Cerebellar nuclear complex (tissue), 1 donor: ENCODE results near the gene IGIP.

Experiments used
- DNase-seq, 2 experiments: peaks; one replicate each; lab custom pipeline; 2025; lab: John Stamatoyannopoulos, UW

Gene IGIP

DNA sequence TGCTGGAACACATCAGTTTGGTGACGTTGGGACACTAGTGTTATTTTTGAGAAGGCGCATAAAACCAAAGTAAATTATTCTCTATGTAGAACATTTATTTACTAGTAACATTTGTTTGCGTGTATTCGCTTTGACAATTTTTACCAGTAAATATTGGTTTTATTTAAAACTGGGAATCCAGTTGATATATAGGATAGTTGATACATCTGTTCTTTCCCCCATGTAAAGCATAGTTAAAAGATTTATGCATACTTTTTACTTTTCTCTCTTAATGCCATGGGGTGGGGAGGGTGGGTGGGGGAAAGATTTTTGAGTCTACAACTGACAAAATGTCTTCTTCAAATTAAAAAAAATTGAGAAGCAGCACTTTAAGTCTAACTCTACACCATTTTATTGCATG lies at the start of gene IGIP:
IGIP (plus strand) TSS at position 301 of the 400 bp plus-strand sequence. CDS start 2,540 bp downstream, outside the sequence.
- DNase-seq: no peak

- DNase-seq: no peak
Measured at GRCh38 chr5:140076142-140076541, 49.6 kb upstream of the IGIP start.

- DNase-seq: no peak
Measured at GRCh38 chr5:140076788-140077187, 48.9 kb upstream of the IGIP start.

DNA sequence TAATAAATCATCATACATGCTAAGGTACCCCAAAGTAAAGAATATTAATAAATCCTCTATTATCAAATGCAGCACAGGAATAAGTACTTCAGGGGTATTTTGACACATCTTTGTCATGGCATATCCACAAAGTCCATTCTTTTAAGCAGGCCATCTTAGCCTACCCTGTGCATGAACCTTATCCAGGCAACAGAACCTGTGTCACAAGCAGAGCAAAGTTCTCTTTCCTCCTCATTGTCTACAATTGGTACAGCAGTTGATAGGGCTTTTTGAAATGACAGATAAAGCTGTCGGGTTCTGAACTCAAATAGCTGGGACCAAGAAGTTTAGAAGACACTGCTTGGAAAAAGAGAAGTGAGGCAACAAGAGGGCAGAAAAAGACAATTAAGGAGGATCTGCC lies 42.6 kb upstream of the IGIP start:
- no peak for DNase-seq

- DNase-seq: no peak
Measured at GRCh38 chr5:140083650-140084049, 42.1 kb upstream of the IGIP start.

- DNase-seq: no peak
Measured at GRCh38 chr5:140084541-140084940, 41.2 kb upstream of the IGIP start.

GRCh38 chr5:140090251-140090650 lies 35.5 kb upstream of the IGIP start:
- DNase-seq: no peak

DNA sequence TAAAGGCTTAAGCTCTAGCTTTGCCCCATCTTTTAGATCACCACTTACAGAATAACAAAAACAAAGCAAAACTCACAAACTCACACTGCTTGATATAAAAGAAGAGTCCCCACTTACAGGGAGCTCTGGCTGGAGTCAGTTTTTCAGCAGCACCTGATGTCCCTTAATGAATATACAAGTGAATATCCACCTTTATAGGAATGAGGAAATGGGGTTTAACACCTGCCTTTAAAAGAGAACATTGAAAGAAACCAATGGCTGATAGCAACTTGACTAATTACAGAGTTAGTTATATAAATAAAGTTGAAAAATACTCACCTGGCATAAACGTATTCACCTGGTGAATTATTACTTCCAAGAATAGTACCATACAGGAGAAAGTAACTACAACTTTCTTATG lies 32.6 kb upstream of the IGIP start:
- no peak for DNase-seq

- DNase-seq: no peak
Measured at GRCh38 chr5:140093866-140094265, 31.9 kb upstream of the IGIP start.

DNA sequence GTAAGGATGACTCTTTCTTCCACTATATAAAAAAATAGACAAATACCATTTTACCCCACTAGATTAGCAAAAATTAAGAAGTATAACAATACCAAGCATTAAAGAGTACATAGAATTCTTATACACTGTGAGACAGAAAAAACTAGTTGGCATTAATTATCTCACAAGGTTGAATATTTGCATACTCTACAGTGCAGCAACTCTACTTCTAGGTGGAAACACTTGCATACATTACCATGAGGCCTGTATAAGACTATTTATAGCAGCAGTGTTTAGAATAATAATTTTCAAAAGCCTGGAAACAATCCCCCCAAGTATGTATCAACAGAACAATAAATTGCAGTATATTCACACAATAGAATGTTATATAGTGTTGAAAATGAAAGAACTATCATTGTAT lies 30.8 kb upstream of the IGIP start:
- no peak for DNase-seq

GRCh38 chr5:140101179-140101578 lies 24.6 kb upstream of the IGIP start:
- DNase-seq: no peak

GRCh38 chr5:140103154-140103553 lies 22.6 kb upstream of the IGIP start:
- no peak for DNase-seq

DNA sequence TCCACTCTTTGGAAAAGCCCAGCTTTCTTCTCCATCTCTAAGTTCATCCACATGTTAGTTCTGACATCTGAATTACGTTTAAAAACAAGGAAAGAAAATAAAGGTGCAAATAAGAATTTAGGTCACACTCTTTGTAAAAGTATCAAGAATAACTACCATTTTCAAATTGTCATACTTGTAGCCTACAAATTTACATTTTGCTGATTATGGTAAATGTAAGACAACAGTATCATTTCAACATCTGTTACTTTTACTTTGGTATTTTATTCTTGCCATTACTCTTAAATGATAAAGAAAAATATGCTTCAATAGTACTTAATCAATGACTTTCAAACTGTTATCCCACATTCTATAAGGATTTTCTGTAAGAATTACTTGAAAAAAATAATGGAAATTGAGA lies 21.6 kb upstream of the IGIP start:
- no peak for DNase-seq

DNA sequence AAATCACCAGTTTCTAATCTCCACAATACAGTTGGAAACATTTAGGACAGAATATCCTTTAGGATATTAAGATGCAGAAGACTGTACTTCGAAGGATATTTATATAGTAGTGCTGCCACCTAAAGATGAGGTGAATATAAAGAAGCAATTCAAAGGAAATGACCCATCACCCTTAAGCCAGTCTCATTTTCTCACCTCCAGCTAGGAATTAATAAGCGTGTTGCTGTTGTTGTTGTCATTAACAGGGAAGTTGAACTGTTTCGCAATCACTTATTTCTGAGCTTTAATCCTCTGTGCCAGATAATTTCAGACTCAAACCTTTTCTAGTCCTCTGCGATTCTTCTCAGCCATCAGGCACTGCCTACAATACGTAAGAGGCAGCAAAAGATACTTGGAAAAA lies 19.6 kb upstream of the IGIP start:
- no peak for DNase-seq

- DNase-seq: no peak
Measured at GRCh38 chr5:140106805-140107311, 18.9 kb upstream of the IGIP start.

DNA sequence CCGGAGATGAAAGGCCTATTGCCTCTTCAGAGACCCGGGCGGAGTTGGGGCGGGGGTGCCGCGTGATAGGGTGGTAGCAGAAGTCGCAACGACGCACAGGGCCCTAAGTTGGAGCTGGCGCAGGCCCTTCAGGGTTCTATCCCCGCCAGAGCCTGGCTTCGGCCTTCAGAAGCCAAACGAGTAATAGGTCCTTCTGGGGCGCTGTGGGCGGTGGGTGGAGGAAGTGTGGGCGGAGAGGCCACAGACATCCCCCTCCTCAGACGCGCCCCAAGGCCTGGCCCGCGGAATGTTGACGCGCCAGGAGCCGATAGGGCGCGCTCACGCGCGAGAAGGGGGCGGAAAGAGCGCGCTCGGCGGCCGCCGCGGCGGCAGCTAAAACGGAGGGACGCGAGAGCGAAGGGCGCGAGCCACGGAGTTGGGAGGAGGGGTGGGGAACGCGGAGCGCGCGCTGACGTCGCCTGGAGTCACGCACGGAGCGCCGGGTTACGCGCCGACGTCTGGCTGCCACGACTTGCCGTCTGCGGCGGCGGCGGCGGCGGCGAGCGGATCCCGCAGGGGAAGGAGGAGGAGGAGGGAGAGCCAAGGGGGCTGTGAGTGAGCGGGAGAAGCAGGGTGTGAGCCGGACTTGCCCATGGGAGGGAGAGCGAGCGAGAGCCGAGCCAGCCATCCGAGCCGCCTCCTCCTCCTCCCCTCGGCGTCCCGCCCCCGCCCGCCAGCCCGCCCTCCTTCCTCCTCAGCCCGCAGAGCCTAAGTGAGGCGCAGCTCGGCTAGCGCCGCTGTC lies 18.2 kb upstream of the IGIP start:
- DNase-seq: peak; percentile 41 to 70

GRCh38 chr5:140108093-140109017 lies 17.4 kb upstream of the IGIP start:
- peak in 1 of 2 experiments; percentile 70 for DNase-seq

DNA sequence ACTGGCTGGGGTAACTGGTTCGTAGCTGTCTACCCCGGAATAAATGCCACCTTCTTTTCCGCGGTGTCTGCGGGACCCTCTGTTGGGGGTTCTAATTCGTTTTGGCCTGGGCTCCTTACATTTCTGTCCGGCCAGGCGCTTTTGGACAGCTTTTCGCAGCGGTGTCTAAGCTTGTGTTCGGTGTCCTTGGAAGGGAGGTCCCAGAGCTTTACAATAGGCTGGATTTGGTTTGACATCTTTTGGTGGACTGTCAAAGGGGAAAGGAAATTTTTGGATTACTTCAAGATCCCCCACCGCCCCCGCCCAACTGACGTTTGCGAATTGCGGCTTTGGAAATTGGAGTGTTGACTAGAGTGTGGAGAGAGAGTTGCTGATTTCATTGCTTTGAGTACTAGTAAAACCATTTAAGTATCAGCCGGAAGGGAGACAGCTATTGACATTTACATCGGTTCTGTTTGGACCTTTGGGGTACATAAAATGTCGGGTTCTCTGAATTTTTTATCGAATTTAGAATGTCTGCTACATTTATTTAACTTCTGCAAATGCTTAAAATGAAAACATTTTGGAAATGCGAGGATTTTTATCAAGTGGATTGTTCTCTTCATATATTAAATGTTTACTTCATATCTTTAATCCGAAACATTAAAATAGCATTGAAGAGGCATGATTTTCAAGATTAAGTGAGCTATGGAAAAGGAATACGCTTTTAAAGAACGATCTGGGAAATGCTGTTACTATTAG lies 16.5 kb upstream of the IGIP start:
- DNase-seq: no peak

DNA sequence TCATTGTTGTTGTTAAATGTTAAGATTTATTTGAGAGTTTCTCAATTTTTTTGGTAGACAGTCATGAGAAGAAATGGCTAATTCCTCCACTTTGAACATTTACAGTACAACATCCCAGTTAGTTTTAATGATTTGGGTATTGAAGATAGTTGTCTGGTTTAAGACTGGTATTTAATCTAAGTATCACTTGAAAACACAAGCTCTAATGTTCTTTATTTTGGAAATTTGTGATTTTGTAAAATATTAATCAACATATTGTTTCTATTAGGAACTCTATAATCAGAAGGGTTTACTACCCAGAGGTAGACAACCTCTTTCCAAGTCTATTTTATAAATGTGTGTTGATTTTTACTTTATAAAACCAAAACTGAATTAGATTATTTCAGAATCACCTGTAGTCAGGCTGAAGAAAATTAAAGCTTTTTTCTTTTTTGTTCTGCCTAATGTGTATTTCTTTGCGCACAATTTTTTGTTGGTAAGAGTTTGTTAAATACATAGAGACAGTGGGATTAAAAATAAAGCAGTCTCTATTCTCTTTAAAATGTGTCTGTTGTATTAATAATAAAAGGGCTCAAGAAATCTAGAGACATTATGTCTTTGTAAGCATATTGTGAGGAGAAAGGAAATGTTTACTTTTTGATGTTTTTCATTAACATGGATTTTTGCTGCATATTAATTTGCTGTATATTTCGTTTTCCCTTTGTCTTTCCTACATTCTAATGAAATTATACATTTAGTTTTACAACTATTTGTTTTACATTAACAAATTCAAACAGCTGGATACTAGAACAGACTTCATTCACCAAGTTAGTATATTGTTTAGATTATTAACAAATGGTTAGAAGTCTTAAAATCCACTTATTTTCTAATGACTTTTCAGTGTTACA lies 15.7 kb upstream of the IGIP start:
- DNase-seq: no peak

- DNase-seq: no peak
Measured at GRCh38 chr5:140110646-140110957, 15.1 kb upstream of the IGIP start.
